PC-9 (cell line): ENCODE measurements around the gene KAT6B.

Source experiments
- CTCF ChIP-seq: fragments of 200-600 bp; sonication (generic); conservative IDR thresholded peaks from 2 replicates; pipeline ENCODE4 v1.6.1; 2017; ENCODE audit warnings: mixed run types, antibody characterized with exemption, mild to moderate bottlenecking, moderate library complexity
- EZH2 ChIP-seq: fragments of 200-600 bp; sonication (generic); IDR thresholded peaks from 2 replicates; pipeline ENCODE4 v1.8.0; 2017; ENCODE audit warnings: antibody characterized with exemption, low read depth

DNA sequence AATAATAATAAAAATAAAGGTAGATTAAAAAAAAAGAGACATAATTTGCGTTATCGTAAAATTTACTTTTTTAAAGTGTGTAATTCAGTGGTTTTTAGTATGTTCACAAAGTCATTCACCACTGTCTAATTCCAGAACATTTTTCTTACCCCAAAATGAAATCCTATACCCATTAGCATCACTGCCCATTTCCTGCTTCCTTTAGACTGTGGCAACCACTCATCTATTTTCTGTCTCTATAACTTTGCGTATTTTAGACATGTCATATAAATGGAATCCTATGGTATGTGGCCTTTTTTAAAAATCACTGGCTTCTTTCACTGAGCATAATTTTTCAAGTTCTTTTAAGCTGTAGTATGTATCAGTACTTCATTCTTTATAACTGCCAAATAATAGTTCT is 53.6 kb downstream of the KAT6B start:
- TF ChIP-seq CTCF (no peak), EZH2 (no peak)
